ENCODE data around the gene USP30.

USP30 gene

GRCh38 chr12:109098183-109098604 is 45.8 kb downstream of the USP30 start:
- peak; percentile 9 to 19 for ATAC-seq

GRCh38 chr12:109098651-109099050 is 46.3 kb downstream of the USP30 start:
- ATAC-seq = no peak

- ATAC-seq = no peak
Measured at GRCh38 chr12:109099431-109100020, 47.1 kb downstream of the USP30 start.

- no peak for ATAC-seq
Measured at GRCh38 chr12:109100741-109101140, 48.4 kb downstream of the USP30 start.

- no peak for ATAC-seq
Measured at GRCh38 chr12:109102491-109102890, 50.1 kb downstream of the USP30 start.

- ATAC-seq = no peak
Measured at GRCh38 chr12:109105176-109105575, 52.8 kb downstream of the USP30 start.

GRCh38 chr12:109109746-109110350 is 57.5 kb downstream of the USP30 start:
- ATAC-seq = no peak

- ATAC-seq = peak; percentile 83 to 87
Measured at GRCh38 chr12:109110988-109111495, 58.7 kb downstream of the USP30 start.

GRCh38 chr12:109112720-109113465 is 60.5 kb downstream of the USP30 start:
- ATAC-seq = no peak

- no peak for ATAC-seq
Measured at GRCh38 chr12:109113661-109114321, 61.4 kb downstream of the USP30 start.

- ATAC-seq = no peak
Measured at GRCh38 chr12:109114644-109115043, 62.3 kb downstream of the USP30 start.

- no peak for ATAC-seq
Measured at GRCh38 chr12:109115404-109115757, 63.0 kb downstream of the USP30 start.

- no peak for ATAC-seq
Measured at GRCh38 chr12:109115758-109116610, 63.6 kb downstream of the USP30 start, which contains the start of gene ACACB. Gene ACACB, plus strand, starts transcription at chr12:109116587. Its CDS starts 22,819 bp downstream, at chr12:109139406.

- ATAC-seq = no peak
Measured at GRCh38 chr12:109116611-109116949, 64.2 kb downstream of the USP30 start.

- ATAC-seq = no peak
Measured at GRCh38 chr12:109120095-109120494, 67.7 kb downstream of the USP30 start.

GRCh38 chr12:109120557-109120956 is 68.2 kb downstream of the USP30 start:
- ATAC-seq = no peak

GRCh38 chr12:109121346-109121880 is 69.0 kb downstream of the USP30 start:
- ATAC-seq = no peak

- ATAC-seq = no peak
Measured at GRCh38 chr12:109124878-109125648, 72.7 kb downstream of the USP30 start.

GRCh38 chr12:109125791-109126190 is 73.4 kb downstream of the USP30 start:
- ATAC-seq = no peak

GRCh38 chr12:109126784-109127183 is 74.4 kb downstream of the USP30 start:
- ATAC-seq = no peak

GRCh38 chr12:109127533-109128242 is 75.3 kb downstream of the USP30 start:
- no peak for ATAC-seq
